Adrenal gland (tissue), 12 donors: ENCODE results near the gene EZR. TPM values are rescaled to one million over a fixed set of nuclear protein-coding genes. Genes with fewer than 3 reads are reported as not detected.
"Not testable (repeated sequence)": the region's sequence is repeated elsewhere in the genome, so short reads cannot be mapped to it uniquely, and the experiment has no call there.

Experiments
- DNase-seq, 7 donors: peaks; one replicate each; pipeline ENCODE4 v3.0.0-alpha.2; 2019 to 2020
- H3K27ac ChIP-seq, 5 donors: fragments of 200-600 bp; sonication (generic) in 4 of 5; 1 replicate in 3 of 5; 2 replicates in 2 of 5; pipeline versions ENCODE4 v1.5.1 to v1.8.0; 2016 to 2020; ENCODE audit warnings: mild to moderate bottlenecking in 1 of 5
- H3K27me3 ChIP-seq: fragments of 200-600 bp; 2 replicates; pipeline ENCODE4 v1.8.0; 2021
- H3K36me3 ChIP-seq, 2 donors: fragments of 200-600 bp; replicated peaks in 1 of 2; 1 replicate in 1 of 2; 2 replicates in 1 of 2; pipeline versions ENCODE4 v1.5.1 to v1.8.0; 2018 to 2022
- H3K4me1 ChIP-seq, 2 donors: fragments of 200-600 bp; replicated peaks in 1 of 2; 1 replicate in 1 of 2; 2 replicates in 1 of 2; pipeline versions ENCODE4 v1.5.1 to v1.8.0; 2018 to 2021
- H3K4me3 ChIP-seq, 4 donors: fragments of 200-600 bp; sonication (generic) in 3 of 4; one replicate each; pipeline ENCODE4 v1.5.1; 2016 to 2018
- H3K9me3 ChIP-seq, 3 donors: fragments of 200-600 bp; sonication (generic) in 1 of 3; replicated peaks in 1 of 3; 1 replicate in 2 of 3; 2 replicates in 1 of 3; pipeline versions ENCODE4 v1.5.1 to v1.8.0; 2016 to 2021
- POLR2A ChIP-seq, 2 donors: fragments of 450-650 bp; IDR thresholded peaks; one replicate each; pipeline ENCODE4 v1.6.1; 2017; ENCODE audit warnings: antibody characterized with exemption in 2 of 2, mild to moderate bottlenecking in 2 of 2, moderate library complexity in 1 of 2
- WGBS, 4 donors: extraction: QIAGEN DNeasy Blood & Tissue Kit in 2 of 4; methylation state at CpG; one replicate each; pipeline versions ENCODE4 v1.1.5 to v1.1.7; 2013 to 2017; 5-methylcytosine and 5-hydroxymethylcytosine counted together
- intact Hi-C, 2 donors: fragments of 100-400 bp; cut with DNase I; formaldehyde crosslinking; loops; one replicate each; pipeline versions ENCODE4 v1.14.1 to v1.15.0; 2022 to 2023
- polyA plus RNA-seq, 3 donors: library from polyadenylated mRNA; stranded (reverse); fragments of 200-250 nt in 2 of 3; fragments of 350-450 nt in 1 of 3; fragmentation: Illumina TruSeq in 1 of 3; extraction: RNeasy Lipid Tissue Mini Kit (QIAGEN cat#74804) in 1 of 3; gene quantifications; one replicate each; pipeline ENCODE4 v1.2.3, GENCODE V29; 2013 to 2014
- total RNA-seq, 9 donors: library from RNA; depleted of rRNA in 4 of 9; stranded (reverse); fragments of >200 nt in 4 of 9; fragments of 120-200 nt in 1 of 9; fragmentation: NEBNext Ultra II Directional in 1 of 9; extraction: Animal tissue kit (Norgen Biotek cat#: 25700) in 1 of 9; gene quantifications; one replicate each; pipeline versions ENCODE4 v1.1.0 to v1.2.4, GENCODE V29; 2013 to 2023
- TF ChIP-seq, protein P1 (sequence below), 6 experiments: fragments of 450-650 bp in 4 of 6; fragments of 200-600 bp in 2 of 6; sonication (generic) in 1 of 6; IDR thresholded peaks; 1 replicate in 5 of 6; 2 replicates in 1 of 6; pipeline versions ENCODE4 v1.5.1 to v1.8.0; 2016 to 2021; ENCODE audit warnings: antibody characterized with exemption in 6 of 6, mild to moderate bottlenecking in 2 of 6, moderate library complexity in 1 of 6
- donor health status: healthy with polysubstance abuse.
- donor health status: Bipolar disorder and iron deficiency.
- donor health status: DM: yes; HTN: yes; CAD: no.
- donor health status: DM: no; HTN: no; CAD: no.
- donor health status: DM: no; HTN: no; CAD: no.
- donor health status: DM: yes; HTN: yes; CAD: no.

The EZR gene
- total and polyA plus RNA-seq, 12 donors = 80.3 to 476 (median 342) TPM

DNA sequence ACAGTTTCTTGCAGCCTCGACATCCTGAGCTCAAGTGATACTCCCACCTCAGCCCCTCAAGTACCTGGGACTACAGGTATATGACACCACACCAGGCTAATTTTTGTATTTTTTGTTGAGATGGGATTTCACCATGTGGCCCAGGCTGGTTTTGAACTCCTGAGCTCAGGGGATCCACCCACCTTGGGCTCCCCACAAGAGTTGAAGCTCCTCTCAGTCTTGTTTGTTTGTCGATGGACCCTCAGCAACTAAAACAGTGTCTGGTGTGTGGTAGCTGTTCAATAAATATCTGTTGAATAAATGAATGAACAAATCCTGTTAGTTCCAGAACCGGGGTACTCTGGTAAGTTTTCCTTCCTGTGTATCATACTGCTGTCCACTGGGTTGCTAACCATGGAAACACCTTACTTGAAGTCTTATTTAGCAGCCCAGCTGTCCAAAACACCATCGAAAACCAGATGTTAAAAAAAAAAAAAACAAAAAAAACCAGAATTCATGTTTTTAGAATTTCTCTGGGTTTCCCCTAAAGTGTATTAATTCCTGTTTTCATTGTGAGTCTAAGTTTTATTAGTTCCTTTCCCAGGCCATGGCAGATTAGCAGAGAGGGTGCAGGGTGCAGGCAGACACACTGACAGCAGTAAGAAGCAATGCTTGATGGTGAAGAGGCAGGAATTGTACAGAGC, 7.8 kb upstream of the EZR start:
- intact Hi-C loops = no loop called here
- Histone ChIP-seq H3K4me3 (no peak overlapping the region), H3K36me3 (no peaks in the 10 kb centered on the region), H3K4me1 (peaks cover 0 to 3% of the 10 kb centered on the region in 2 donors), H3K27me3 (no peaks in the 10 kb centered on the region), H3K27ac (no peak overlapping the region), H3K9me3 (no peaks in the 10 kb centered on the region)
- DNase-seq = peak in 1 of 7 donors; percentile 37
- TF ChIP-seq POLR2A (IDR thresholded peaks at IDR 0.05) = no peak
- TF ChIP-seq, protein P1, sequence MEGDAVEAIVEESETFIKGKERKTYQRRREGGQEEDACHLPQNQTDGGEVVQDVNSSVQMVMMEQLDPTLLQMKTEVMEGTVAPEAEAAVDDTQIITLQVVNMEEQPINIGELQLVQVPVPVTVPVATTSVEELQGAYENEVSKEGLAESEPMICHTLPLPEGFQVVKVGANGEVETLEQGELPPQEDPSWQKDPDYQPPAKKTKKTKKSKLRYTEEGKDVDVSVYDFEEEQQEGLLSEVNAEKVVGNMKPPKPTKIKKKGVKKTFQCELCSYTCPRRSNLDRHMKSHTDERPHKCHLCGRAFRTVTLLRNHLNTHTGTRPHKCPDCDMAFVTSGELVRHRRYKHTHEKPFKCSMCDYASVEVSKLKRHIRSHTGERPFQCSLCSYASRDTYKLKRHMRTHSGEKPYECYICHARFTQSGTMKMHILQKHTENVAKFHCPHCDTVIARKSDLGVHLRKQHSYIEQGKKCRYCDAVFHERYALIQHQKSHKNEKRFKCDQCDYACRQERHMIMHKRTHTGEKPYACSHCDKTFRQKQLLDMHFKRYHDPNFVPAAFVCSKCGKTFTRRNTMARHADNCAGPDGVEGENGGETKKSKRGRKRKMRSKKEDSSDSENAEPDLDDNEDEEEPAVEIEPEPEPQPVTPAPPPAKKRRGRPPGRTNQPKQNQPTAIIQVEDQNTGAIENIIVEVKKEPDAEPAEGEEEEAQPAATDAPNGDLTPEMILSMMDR (IDR thresholded peaks at IDR 0.05) = no peak
- 81 to 83% (median 82%) methylated on average over 4 of the region's 4 CpGs for WGBS, 4 donors

- H3K27ac ChIP-seq = peak overlapping the region in 3 of 5 donors; percentile 57 to 70 (median 62)
- peaks cover 0 to 3% of the 10 kb centered on the region in 2 donors for H3K4me1 ChIP-seq
- H3K36me3 ChIP-seq = no peaks in the 10 kb centered on the region
- no peak for TF ChIP-seq POLR2A (IDR thresholded peaks at IDR 0.05)
- TF ChIP-seq, protein P1 (IDR thresholded peaks at IDR 0.05) = no peak
- 50 to 69% (median 54%) methylated on average over 9 of the region's 9 CpGs for WGBS, 4 donors
- intact Hi-C loops = no loop called here
- no peaks in the 10 kb centered on the region for H3K9me3 ChIP-seq
- no peak overlapping the region for H3K4me3 ChIP-seq
- no peaks in the 10 kb centered on the region for H3K27me3 ChIP-seq
- peak in 4 of 7 donors; percentile 40 to 71 (median 54) for DNase-seq
Observed at GRCh38 chr6:158825951-158826306, 6.8 kb upstream of the EZR start.

DNA sequence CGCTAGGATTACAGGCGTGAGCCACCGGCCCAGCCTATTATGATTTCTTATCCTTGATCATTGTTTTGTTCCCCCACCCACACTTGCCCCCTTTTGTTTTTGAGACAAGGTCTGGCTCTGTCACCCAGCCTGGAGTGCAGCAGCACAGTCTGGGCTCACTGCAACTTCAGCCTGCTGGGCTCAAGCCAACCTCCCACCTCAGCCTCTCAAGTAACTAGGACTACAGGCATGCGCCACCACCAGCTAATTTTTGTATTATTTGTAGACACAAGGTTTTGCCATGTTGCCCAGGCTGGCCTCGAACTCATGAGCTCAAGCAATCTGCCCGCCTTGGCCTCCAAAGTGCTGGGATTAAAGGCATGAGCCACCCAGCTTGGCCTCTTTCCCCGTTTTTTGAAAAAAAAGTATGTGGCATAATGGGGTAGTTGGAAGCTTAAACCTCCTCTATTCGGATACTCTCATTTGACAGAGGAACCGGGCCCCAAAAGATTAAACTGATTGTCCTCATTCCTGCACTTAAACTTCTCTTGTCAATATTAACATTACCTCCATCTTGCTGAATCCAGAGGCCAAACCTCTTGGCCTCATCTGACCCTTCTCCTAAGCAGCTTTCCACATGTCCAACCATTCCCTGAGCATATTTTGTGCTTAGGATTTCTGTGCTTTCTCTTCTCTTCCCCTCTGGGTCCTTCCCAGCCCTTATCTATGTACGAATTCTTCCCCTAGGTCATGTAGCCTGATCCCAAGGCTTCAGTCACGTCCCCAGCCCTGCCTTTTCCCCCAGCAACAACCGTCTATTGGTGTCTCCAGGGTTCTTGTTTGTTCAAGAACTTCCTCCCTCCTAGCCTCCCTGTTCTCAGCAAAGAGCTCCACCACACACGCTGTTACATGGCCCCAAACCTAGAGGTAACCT, 6.1 kb upstream of the EZR start:
- Histone ChIP-seq H3K27me3 (no peaks in the 10 kb centered on the region), H3K4me1 (peaks cover 0 to 3% of the 10 kb centered on the region in 2 donors), H3K9me3 (no peaks in the 10 kb centered on the region), H3K27ac (peak overlapping the region in 3 of 5 donors; percentile 57 to 70 (median 62)), H3K36me3 (no peaks in the 10 kb centered on the region), H3K4me3 (no peak overlapping the region)
- peak in 1 of 7 donors; percentile 51 for DNase-seq
- WGBS, 4 donors = 74 to 83% (median 80%) methylated on average over 13 of the region's 13 CpGs
- intact Hi-C loops = no loop called here
- TF ChIP-seq, protein P1 (IDR thresholded peaks at IDR 0.05) = no peak
- no peak for TF ChIP-seq POLR2A (IDR thresholded peaks at IDR 0.05)

DNA sequence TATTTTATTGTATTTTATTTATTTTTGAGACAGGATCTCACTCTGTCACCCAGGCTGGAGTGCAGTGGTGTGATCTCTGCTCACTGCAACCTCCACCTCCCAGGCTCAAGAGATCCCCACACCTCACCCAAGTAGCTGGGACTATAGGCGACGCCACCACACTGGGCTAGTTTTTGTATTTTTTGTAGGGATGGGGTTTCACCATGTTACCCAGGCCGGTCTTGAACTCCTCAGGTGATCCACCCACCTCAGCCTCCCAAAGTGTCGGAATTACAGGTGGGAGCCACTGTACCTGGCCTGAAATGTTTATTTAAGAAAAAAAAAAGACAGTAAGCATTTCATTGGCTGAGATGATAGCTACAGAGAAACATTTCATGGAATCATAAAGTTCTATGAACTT, 4.4 kb upstream of the EZR start:
- intact Hi-C loops = loop anchor here in 1 of 2 donors (5.0 kb wide), 1 partner anchor 34 kb away; no protein-coding TSS in a partner anchor
- not testable (repeated sequence) for H3K9me3 ChIP-seq, H3K4me3 ChIP-seq, H3K27me3 ChIP-seq, H3K36me3 ChIP-seq, H3K27ac ChIP-seq, H3K4me1 ChIP-seq
- peak in 1 of 7 donors; percentile 27 for DNase-seq
- 94 to 97% (median 95%) methylated on average over 4 of the region's 4 CpGs for WGBS, 4 donors
